GM18519 (cell line): Measurements from ENCODE around the gene GRXCR2.
"Not testable (repeated sequence)": the region's sequence is repeated elsewhere in the genome, so short reads cannot be mapped to it uniquely, and the experiment has no call there.

ENCODE experiments used
- ATAC-seq: cut with Tn5 transposase; IDR thresholded peaks from one replicate; pipeline ENCODE4 v1.9.1; 2021; ENCODE audit warnings: mild to moderate bottlenecking, moderate library complexity; ENCODE audit not compliant: unreplicated experiment, low FRiP score

The GRXCR2 gene, protein sequence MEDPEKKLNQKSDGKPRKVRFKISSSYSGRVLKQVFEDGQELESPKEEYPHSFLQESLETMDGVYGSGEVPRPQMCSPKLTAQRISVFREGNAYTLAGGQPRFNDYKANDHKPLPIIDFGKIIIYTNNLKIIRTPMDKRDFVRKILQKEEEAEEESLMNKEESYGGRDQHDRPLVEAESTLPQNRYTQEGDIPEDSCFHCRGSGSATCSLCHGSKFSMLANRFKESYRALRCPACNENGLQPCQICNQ

DNA sequence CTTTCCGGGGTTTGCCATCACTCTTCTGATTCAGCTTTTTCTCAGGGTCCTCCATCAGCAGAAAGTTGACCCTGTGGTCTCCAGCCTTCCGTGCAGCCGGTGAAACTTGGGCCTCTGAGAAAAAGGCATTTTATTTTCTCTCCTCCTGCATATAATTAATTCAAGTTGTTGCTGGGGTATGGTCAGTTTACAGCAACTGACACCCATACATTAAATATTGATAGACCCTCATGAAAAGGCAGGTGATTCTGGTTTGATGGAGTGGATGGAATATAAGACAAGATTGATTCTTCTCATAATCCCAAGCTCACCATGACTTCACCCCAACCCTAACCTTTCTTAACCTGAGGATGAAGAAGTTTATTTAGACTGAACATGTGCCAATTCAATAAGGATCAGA lies at the start of gene GRXCR2:
Gene GRXCR2 (minus strand): TSS at position 101 of the 400 bp plus-strand sequence. CDS start 46 bp downstream, at position 55.
- no peak for ATAC-seq

DNA sequence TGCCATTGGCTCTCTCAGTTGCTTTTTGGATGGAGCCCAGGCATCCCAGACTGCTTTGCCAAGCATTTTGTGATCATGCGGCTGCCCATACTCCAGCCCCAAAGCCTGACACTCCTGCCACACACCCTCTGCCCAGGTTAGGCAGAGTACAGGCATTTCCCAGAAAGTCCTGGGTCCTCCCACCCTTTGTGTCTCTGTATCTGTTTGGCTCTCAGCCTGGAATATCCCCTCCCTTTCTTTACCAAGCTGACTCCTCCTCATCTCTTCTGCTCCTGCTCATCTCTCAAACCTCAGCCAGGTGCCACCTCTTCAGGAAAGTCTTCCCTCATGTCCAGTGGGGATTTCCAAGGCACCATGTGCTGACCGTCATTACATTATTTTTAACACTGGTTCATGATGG lies 49.2 kb upstream of the GRXCR2 start:
- no peak for ATAC-seq

DNA sequence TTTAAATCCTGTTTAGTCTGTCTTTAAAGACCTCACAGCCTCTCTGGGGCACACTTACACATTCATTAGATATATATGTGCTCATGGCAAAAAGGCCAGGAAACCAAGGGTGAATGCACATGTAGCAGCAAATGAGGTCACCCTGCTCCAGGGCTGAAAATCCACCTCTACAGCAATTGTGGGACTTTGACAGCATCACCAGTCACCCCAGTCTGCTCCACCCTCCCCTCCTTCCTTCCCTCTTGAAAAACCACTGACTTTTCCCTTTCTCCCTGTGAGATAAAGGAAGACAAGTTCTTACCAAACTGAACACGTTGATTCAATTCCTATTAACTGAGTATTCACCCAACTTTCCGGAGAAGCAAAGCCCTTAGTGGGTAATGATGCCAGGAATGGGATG lies 48.4 kb upstream of the GRXCR2 start:
- ATAC-seq = no peak

DNA sequence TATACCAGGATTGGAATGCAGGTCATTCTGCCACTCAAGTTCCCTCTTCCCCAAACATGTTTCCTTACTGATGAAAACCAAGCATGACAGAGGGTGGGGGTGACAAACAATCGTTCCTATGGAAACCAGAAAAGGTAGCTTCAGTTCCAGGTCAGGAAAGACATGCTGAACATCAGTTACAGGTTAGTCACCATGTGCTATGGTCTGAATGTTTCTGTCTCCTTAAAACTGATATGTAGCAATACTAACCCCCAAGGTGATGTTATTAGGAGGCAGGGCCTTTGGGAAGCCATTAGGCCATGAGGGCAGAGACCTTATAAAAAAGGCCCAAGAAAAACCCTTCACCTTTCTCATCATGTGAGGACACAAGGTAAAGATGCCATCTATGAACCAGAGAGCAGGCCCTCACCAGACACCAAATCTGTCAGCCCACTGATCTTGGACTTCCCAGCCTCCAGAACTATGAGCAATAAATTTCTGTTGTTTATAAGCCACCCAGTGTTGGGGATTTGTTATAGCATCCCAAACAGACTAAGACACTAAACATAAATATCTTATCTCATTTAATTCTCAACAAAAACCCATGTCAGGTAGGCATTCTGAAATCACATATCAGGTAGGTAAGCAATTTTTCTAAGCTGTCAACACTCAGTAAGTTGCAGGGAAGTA lies 47.9 kb upstream of the GRXCR2 start:
- no peak for ATAC-seq

DNA sequence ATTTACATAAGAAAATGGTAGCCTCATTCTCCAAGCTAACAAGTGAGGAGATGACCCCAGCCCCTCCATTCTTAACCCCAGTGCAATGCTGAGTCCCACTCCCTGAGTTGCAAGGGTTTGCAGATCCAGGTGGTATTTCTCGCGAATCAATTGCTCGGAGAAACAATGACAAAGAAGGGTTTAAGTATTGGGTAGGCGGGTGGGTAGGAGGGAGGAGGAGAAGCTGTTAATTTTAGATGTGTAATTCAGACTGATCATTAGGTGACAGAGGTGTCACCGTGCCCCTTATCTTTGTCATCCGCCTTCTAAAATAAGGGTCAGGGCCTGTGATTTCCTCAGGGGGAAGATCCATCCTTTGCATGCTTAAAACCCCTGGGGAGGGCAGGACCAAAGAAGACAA lies 46.6 kb upstream of the GRXCR2 start:
- ATAC-seq = no peak

DNA sequence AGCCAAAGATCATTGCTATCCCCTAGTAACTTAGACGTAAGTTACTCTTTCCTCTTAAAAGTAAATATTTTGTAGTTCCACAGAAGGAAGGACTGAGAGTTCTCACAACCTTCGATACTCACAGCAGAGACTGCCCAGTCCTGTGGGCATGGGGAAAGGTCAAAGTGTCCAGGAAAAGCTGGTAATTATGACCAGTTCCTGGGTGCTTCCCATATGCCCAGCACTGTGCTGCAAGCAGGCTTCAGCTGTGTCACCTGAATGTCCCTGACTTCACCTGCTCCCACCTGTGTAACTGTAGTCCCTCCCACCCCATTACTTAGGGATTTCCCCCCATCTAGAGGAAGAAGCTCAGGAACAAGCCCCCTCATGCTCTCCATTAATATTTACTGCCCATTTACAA lies 45.6 kb upstream of the GRXCR2 start:
- no peak for ATAC-seq

DNA sequence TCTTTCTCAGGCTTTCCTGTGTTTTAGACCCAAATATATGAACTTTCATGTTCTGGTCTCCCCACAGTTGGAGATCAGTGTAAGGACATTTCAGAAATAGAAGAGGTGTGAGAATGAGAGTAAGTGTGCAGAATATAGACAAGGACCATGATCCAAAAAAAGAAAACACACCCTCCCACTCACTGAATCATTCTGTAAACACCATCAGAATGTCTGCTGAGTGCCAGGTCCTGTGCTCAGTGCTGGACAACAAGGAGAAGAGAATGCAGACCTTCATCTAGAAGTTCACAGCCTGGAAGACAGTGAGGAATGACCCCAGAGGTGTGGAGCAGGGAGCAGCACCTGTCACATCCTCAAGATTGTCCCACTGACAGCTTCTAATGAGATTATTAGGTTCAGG lies 44.5 kb upstream of the GRXCR2 start:
- ATAC-seq = no peak

DNA sequence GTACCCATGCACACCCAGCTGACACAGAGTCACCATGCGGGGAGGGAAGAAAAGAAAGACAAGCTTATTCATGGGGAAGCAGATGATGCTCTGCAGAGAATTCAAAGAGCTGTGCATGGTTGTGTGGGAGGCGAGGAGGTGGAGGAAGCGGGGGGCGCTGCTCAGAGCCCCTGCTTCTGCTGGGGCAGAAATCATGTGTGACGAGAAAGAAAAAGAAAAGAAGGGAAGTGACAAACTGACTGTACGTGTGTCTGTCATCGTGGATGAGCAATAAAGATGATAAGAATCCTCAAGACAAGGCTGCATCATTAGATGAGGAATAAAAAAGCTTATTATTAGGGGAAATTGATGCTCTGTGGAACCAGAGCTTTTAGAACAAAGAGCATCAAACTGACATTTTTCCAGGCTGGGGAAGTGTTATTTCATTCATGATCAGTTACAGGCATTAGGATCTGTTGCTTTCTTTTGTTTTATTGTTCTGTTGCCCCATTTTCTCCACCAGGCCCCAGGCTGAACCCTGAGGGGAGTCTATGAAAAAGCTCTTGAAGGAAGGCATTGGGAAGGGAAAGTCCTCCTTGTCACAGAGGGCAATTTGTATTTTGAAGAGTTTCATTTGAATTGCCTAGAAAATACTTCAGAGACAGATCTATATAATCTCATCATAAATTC lies 43.3 kb upstream of the GRXCR2 start:
- ATAC-seq = no peak

DNA sequence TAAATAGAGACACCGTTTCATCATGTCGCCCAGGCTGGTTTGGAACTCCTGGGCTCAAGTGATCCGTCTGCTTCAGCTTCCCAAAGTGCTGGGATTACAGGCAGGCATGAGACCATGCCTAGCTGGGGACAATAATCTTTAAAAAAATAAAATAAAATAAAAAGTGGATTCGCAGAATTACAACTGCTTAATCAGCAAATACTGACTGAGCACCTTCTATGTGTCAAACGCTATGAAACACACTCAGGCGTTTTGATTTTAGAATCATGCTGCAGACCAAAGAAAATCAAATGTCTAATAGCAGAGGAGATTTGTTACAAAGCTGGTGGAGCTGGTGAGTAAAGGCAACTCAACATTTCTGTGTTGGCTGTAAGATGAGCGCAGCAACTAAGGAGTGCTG lies 40.9 kb upstream of the GRXCR2 start:
- ATAC-seq = no peak

DNA sequence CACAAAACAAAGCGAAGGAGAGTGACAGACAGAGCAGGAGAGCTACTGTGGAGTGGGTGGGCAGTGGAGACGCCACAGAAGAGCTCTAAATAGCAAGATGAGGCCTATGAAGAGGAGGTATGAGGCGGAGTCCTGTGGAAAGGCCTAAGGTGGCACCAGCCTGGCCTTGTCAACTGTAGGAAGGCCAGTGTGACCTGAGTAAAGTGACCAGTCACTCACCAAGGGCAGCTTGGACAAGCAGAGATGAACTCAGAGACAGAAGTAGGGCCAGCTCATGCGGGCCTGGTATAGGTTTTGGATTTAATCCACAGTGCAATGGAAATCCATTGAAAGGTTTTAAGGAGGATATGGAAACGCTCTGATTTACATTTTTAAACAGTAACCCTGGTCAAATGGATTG lies 39.8 kb upstream of the GRXCR2 start:
- no peak for ATAC-seq

DNA sequence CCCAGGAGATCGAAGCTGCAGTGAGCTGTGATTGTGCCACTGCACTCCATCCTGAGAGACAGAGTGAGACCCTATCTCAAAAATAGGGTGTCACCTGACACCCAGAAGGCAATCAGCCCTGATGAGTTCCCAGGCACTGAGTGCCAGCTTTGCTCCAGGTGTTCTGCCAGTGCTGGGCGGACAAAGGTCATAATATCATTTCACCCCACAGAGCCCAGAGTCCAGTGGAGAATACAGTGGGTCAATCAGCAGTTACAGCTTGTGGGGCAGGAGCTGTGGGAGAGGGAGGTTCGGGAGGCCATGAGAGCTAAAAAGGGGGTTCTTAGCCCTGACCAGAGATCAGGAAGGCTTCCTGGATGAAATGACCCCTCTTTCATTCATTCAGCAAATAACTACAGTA lies 39.2 kb upstream of the GRXCR2 start:
- ATAC-seq = no peak

DNA sequence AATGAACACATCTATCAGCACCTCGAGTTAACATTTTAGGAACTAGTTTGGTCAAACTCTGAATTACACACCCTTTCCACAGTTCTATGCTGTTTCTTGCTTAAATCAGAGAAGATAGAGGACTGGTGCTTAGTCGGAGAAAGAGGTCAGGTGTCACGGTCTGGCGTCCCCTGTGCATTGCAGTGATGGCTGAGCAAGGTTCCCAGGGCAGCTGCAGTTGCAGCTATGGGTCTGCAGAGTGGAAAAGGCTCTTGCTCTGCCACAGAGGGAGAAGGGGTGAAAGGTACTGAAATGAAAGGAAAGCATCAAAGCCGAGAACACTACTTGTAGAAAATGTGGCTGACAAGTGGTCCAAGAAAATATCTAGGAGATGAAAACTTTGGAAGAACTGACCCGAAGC lies 38.4 kb upstream of the GRXCR2 start:
- ATAC-seq = no peak

DNA sequence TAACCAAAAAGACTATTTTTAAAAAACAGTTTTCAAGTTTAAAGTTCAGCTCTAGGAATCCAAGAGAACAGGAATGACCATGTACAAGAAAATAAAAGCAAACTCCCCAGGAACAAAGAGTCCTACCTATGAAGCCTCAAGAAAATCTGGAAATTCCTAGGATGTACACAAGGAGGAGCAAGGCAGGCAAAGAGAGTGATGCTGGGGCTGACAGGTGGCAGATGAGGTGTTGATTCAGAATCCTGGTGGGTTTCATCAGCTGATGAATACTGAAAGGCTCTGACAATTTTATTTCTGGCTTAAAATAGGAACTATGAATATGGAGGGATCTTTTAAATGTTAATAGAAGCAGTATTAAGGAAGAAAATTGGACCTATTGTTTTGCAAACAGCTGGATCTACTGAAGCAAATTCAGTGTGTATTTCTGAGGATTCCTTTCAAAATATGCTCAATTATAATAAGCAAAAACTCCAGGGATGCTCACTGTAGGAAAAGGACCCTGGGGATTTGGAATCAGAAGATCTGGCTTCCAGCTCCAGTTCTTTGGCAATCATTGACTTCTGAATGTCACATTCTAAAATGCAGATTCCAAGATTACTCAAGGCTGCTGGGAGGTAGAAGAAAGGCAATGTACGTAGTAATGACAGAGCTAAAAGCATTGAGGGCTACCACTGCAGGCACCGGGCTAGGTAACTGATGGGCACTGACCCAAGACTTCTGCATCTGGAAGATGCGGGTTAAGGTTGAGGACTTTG lies 35.6 kb upstream of the GRXCR2 start:
- ATAC-seq = no peak

DNA sequence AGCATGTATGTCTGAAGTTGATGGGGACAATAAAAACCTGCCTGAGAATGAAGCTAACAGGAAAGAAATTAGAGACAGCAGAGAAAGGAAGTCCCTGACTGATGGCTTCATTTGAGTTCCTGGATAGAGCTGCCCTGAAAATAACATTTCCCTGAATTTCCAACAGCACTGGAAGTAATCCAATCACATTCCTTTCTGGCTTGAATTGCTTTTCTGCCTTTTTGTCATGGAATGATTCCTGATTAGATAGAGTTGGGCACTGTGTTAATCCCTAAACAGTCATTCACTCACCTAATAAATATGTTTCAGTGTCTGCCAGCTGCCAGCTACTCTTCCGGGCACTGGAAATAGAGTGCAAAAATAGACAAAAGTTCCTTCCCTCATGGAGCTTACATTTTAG lies 33.6 kb upstream of the GRXCR2 start:
- no peak for ATAC-seq

DNA sequence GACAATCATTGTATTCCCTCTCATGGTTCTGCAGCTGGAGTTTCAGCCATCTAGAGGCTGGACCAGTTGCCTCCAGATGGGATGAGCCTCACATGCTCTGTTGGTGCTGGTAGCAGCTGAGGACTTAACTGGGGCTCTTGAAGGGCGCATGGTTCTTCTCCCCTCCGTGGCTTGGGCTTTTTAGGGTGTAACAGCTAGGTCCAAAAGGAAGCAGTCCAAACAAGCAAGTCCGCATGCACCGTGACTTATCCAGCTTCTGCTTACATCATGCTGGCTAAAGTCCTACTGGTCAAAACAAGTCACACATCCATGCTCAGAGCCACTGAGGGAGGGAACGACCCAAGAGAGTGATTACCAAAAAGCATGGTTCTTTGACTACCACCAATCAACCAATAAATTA lies 31.9 kb upstream of the GRXCR2 start:
- ATAC-seq = no peak

DNA sequence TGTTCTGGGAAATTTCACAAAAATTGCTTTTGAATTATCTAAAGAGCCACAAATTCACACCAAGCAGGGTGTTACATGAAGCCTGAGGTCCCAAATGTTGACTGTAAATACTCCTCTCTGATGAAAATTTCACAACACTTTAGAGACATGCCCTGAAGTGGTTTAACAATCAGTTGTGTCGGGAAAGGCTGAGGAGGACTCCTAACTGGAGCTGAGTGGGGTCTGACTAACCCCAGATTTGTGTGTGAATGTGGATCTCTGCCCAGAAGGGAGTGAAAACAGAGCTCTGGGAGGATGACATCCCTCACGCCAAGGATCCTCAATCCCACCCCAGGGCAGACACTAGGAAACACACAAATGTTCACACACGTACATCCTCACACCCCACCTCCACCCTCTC lies 31.1 kb upstream of the GRXCR2 start:
- ATAC-seq = no peak

DNA sequence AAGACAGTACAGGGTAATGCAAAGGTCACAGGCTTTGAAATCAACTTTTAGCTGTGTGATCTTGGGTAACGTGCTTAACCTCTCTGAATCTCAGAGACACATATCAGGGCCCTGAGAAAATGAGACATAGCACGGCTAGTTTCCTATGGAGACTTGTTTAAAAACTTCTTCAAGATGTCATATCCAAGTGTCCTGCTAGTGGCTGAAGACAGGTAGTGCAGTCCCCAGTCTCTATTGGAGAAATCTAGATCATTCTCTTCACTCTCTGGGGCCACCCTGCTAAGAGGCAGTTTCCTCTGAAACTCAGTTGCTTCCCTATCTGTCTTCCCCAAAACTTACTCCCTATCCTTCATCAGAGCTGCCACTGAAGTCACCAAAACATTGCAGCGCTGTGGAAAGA lies 30.3 kb upstream of the GRXCR2 start:
- peak; percentile 76 for ATAC-seq

DNA sequence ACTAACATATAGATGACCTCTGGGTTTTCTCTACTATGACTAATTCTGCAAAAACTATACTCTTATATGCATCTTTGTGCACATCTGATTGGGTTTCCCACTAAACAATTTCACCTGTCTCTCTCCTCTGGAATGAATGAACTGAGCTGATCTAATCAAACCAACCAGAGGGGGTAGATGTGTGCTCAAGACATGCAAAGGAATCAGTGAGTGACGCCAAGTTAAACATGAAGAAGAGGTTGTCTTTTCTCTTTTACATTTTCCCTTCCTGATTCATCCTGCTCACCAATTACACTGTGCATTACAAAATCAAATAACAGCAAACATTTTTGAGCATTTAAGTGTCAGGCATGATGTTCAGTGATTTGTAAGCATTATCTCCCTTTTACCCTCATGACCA lies 29.6 kb upstream of the GRXCR2 start:
- no peak for ATAC-seq

DNA sequence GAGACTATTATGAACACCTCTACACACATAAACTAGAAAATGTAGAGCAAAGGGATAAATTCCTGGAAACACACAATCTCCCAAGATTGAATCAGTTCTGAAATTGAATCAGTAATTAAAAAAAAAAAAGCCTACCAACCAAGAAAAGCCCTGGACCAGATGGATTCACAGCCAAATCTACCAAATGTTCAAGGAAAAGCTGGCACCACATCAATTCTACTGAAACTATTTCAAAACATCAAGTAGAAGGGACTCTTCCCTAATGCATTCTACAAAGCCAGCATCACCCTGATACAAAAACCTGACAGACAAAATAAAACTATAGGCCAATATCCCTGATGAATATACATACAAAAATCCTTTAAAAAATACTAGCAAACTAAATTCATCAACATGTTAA lies 25.4 kb upstream of the GRXCR2 start:
- ATAC-seq = no peak

DNA sequence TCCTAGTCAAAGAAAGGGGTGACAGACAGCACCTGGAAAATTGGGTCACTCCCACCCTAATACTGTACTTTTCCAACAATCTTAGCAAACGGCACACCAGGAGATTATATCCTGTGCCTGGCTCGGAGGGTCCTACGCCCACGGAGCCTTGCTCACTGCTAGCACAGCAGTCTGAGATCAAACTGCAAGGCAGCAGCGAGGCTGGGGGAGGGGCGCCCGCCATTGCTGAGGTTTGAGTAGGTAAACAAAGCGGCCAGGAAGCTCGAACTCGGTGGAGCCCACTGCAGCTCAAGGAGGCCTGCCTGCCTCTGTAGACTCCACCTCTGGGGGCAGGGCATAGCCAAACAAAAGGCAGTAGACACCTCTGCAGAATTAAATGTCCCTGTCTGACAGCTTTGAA lies 18.6 kb upstream of the GRXCR2 start:
- ATAC-seq = not testable (repeated sequence)

DNA sequence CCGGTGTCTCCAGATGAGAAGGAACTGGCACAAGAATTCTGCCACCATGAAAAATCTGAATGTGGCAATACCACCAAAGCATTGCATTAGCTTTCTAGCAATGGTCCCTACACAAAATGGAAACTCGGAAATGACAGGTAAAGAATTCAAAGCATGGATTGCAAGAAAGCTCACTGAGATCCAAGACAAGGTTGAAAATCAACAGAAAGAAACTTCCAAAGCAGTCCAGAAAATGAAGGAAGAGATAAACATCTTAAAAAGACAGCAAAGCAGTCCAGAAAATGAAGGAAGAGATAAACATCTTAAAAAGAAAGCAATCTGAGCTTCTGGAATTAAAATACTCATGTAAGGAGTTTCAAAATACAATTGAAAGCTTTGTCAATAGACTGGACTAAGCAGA lies 16.8 kb upstream of the GRXCR2 start:
- ATAC-seq = no peak
